ENCODE data around the gene NIPAL1. TPM values are rescaled to one million over a fixed set of nuclear protein-coding genes. Genes with fewer than 3 reads are reported as not detected.

The NIPAL1 gene
- total RNA-seq, 1 experiment from 2014 or later: 7.3 TPM

- no TSS peak for BruUV-seq (replicated peaks)
- POLR2A ChIA-PET (ENCODE audit: unreplicated experiment): no interaction called here
- Histone ChIP-seq H3K79me2 (ENCODE audit: low read length) (no peaks in the 10 kb centered on the region), H3F3A (ENCODE audit: low read length, unreplicated experiment) (no peaks in the 10 kb centered on the region), H3K4me1 (ENCODE audit: insufficient read depth, low read length) (peaks cover 11% of the 10 kb centered on the region), H3K9me3 (ENCODE audit: low read length) (no peaks in the 10 kb centered on the region), H4K20me1 (ENCODE audit: low read length) (no peaks in the 10 kb centered on the region), H3K4me2 (ENCODE audit: low read length) (no peak overlapping the region), H3K9me2 (replicated peaks; ENCODE audit: low read length) (no peaks in the 10 kb centered on the region), H3K9ac (ENCODE audit: low read length) (no peak overlapping the region), H3K27me3 (ENCODE audit: low read length) (no peaks in the 10 kb centered on the region), H2AFZ (ENCODE audit: low read length) (no peak overlapping the region), H3K36me3 (ENCODE audit: low read depth, low read length) (peaks cover 30% of the 10 kb centered on the region), H3K27ac (ENCODE audit: low read length) (no peak overlapping the region), H3K4me3 (ENCODE audit: low read length) (no peak overlapping the region)
- TF ChIP-seq EZH2phosphoT487 (IDR thresholded peaks at IDR 0.05; ENCODE audit: borderline replicate concordance, low read length) (no peak), CTCF (conservative IDR thresholded peaks at IDR 0.05; ENCODE audit: low read depth, low read length) (no peak), EZH2 (IDR thresholded peaks at IDR 0.05; ENCODE audit: low read length, unreplicated experiment) (no peak)
- no peak for ATAC-seq
- no peak for DNase-seq
- intact Hi-C loops (cut with micrococcal nuclease): no loop called here
- CTCF ChIA-PET: no interaction called here
Measured at GRCh38 chr4:48030470-48030869, 13.9 kb downstream of the NIPAL1 start.

GRCh38 chr4:48031802-48032525 lies 15.4 kb downstream of the NIPAL1 start:
- CTCF ChIA-PET: interaction anchor here (0.5 kb wide), 1 partner anchor 17 kb away, joined by 3 read pairs; no protein-coding TSS in a partner anchor
- no peak for TF ChIP-seq EZH2 (IDR thresholded peaks at IDR 0.05; ENCODE audit: low read length, unreplicated experiment)
- TF ChIP-seq EZH2phosphoT487 (IDR thresholded peaks at IDR 0.05; ENCODE audit: borderline replicate concordance, low read length): no peak
- no peak for TF ChIP-seq CTCF (conservative IDR thresholded peaks at IDR 0.05; ENCODE audit: low read depth, low read length)
- DNase-seq (no peak), ATAC-seq (no peak)
- H3K4me3 ChIP-seq (ENCODE audit: low read length): no peak overlapping the region
- POLR2A ChIA-PET (ENCODE audit: unreplicated experiment): interaction anchor here (0.5 kb wide), 1 partner anchor 156 kb away, joined by 3 read pairs; no protein-coding TSS in a partner anchor
- no peak overlapping the region for H2AFZ ChIP-seq (ENCODE audit: low read length)
- peaks cover 24% of the 10 kb centered on the region for H3K36me3 ChIP-seq (ENCODE audit: low read depth, low read length)
- H3K9me2 ChIP-seq (replicated peaks; ENCODE audit: low read length): no peaks in the 10 kb centered on the region
- H3K79me2 ChIP-seq (ENCODE audit: low read length): no peaks in the 10 kb centered on the region
- intact Hi-C loops (cut with micrococcal nuclease): loop anchor here (2.0 kb wide), 1 partner anchor 55 kb away; no protein-coding TSS in a partner anchor
- H3K27me3 ChIP-seq (ENCODE audit: low read length): no peaks in the 10 kb centered on the region
- no peak overlapping the region for H3K27ac ChIP-seq (ENCODE audit: low read length)
- 0 out of 2 replicates have a peak overlapping the region, but pooled peaks have one; percentile 5 for H3K4me2 ChIP-seq (ENCODE audit: low read length)
- no peaks in the 10 kb centered on the region for H3K9me3 ChIP-seq (ENCODE audit: low read length)
- H3K9ac ChIP-seq (ENCODE audit: low read length): no peak overlapping the region
- no TSS peak for BruUV-seq (replicated peaks)
- peaks cover 11% of the 10 kb centered on the region for H3K4me1 ChIP-seq (ENCODE audit: insufficient read depth, low read length)
- no peaks in the 10 kb centered on the region for H4K20me1 ChIP-seq (ENCODE audit: low read length)
- no peaks in the 10 kb centered on the region for H3F3A ChIP-seq (ENCODE audit: low read length, unreplicated experiment)

GRCh38 chr4:48032721-48033120 lies 16.1 kb downstream of the NIPAL1 start:
- H2AFZ ChIP-seq (ENCODE audit: low read length): no peak overlapping the region
- no peak overlapping the region for H3K4me3 ChIP-seq (ENCODE audit: low read length)
- DNase-seq: no peak
- POLR2A ChIA-PET (ENCODE audit: unreplicated experiment): interaction anchor here (0.5 kb wide), 2 partner anchors 9 to 157 kb away, joined by 3 to 4 read pairs; no protein-coding TSS in a partner anchor
- no peaks in the 10 kb centered on the region for H3K27me3 ChIP-seq (ENCODE audit: low read length)
- no peaks in the 10 kb centered on the region for H3K9me3 ChIP-seq (ENCODE audit: low read length)
- no peaks in the 10 kb centered on the region for H3K79me2 ChIP-seq (ENCODE audit: low read length)
- intact Hi-C loops (cut with micrococcal nuclease): loop anchor here (2.0 kb wide), 1 partner anchor 54 kb away; no protein-coding TSS in a partner anchor
- H3K9me2 ChIP-seq (replicated peaks; ENCODE audit: low read length): no peaks in the 10 kb centered on the region
- H3K27ac ChIP-seq (ENCODE audit: low read length): no peak overlapping the region
- CTCF ChIA-PET: no interaction called here
- peaks cover 11% of the 10 kb centered on the region for H3K4me1 ChIP-seq (ENCODE audit: insufficient read depth, low read length)
- no peaks in the 10 kb centered on the region for H4K20me1 ChIP-seq (ENCODE audit: low read length)
- 0 out of 2 replicates have a peak overlapping the region, but pooled peaks have one; percentile 5 for H3K4me2 ChIP-seq (ENCODE audit: low read length)
- TF ChIP-seq CTCF (conservative IDR thresholded peaks at IDR 0.05; ENCODE audit: low read depth, low read length) (no peak), EZH2 (IDR thresholded peaks at IDR 0.05; ENCODE audit: low read length, unreplicated experiment) (no peak), EZH2phosphoT487 (IDR thresholded peaks at IDR 0.05; ENCODE audit: borderline replicate concordance, low read length) (no peak)
- H3F3A ChIP-seq (ENCODE audit: low read length, unreplicated experiment): no peaks in the 10 kb centered on the region
- peaks cover 18% of the 10 kb centered on the region for H3K36me3 ChIP-seq (ENCODE audit: low read depth, low read length)
- no peak for ATAC-seq
- no peak overlapping the region for H3K9ac ChIP-seq (ENCODE audit: low read length)
- BruUV-seq (replicated peaks): no TSS peak

Data from PC-3 (cell line).